Thoracic aorta (tissue), 2 donors: ENCODE results near the gene APOD. TPM values are rescaled to one million over a fixed set of nuclear protein-coding genes. Genes with fewer than 3 reads are reported as not detected.

Experiments
- ATAC-seq: fragments of 150-250 bp; one replicate; pipeline ENCODE4 v1.8.0; 2017; ENCODE audit warnings: low read depth; ENCODE audit not compliant: insufficient number of reproducible peaks, low FRiP score
- DNase-seq: peaks from one replicate; pipeline ENCODE4 v3.0.0-alpha.2; 2020; ENCODE audit warnings: low spot score
- H3K27ac ChIP-seq, 2 donors: fragments of 200-600 bp; sonication (generic); 1 replicate in 1 of 2; 2 replicates in 1 of 2; pipeline ENCODE4 v1.5.1; 2016; ENCODE audit warnings: mild to moderate bottlenecking in 2 of 2, moderate library complexity in 2 of 2
- H3K27me3 ChIP-seq: fragments of 200-600 bp; sonication (generic); replicated peaks from 2 replicates; pipeline ENCODE4 v1.6.0; 2016; ENCODE audit warnings: mild to moderate bottlenecking; ENCODE audit not compliant: insufficient read depth
- H3K36me3 ChIP-seq: fragments of 200-600 bp; sonication (generic); one replicate; pipeline ENCODE4 v1.5.1; 2016
- H3K4me1 ChIP-seq, 2 donors: fragments of 200-600 bp; sonication (generic); 1 replicate in 1 of 2; 2 replicates in 1 of 2; pipeline versions ENCODE4 v1.5.1 to v1.6.0; 2016; ENCODE audit warnings: low read depth in 2 of 2, mild to moderate bottlenecking in 1 of 2; ENCODE audit not compliant: control insufficient read depth in 1 of 2
- H3K4me3 ChIP-seq: fragments of 200-600 bp; sonication (generic); 2 replicates; pipeline ENCODE4 v1.5.1; 2016; ENCODE audit warnings: mild to moderate bottlenecking
- H3K9me3 ChIP-seq: fragments of 200-600 bp; sonication (generic); 2 replicates; pipeline ENCODE4 v1.5.1; 2016
- total RNA-seq, 2 donors: library from RNA; depleted of rRNA; stranded (reverse); fragments of >200 nt; gene quantifications; one replicate each; pipeline versions ENCODE4 v1.1.0 to v1.2.3, GENCODE V29; 2016
- TF ChIP-seq, protein P1 (sequence below): fragments of 200-600 bp; sonication (generic); IDR thresholded peaks from one replicate; pipeline ENCODE4 v1.5.1; 2019; ENCODE audit warnings: antibody characterized with exemption

APOD gene
- total RNA-seq, 2 donors from 2014 or later: 135 to 153 TPM

DNA sequence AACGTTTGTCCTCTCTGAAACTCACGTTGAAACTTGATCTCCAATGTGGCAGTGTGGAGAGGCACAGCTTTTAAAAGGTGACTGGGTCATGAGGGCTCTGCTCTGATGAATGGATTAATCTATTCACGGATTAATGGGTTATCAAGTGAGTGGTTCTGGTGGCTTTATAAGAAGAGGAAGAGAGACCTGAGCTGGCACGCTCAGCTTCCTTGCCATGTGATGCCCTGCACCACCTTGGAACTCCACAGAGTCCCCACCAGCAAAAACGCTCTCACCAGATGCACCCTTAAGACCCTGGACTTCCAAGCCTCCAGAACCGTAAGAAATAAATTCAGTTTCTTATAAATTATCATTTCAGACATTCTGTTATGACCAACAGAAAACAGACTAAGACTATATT lies 43.2 kb downstream of the APOD start:
- no peak for ATAC-seq
- no peak for DNase-seq
- no peak overlapping the region for H3K27ac ChIP-seq
- peaks cover 35 to 52% of the 10 kb centered on the region in 2 donors for H3K4me1 ChIP-seq
- TF ChIP-seq, protein P1, sequence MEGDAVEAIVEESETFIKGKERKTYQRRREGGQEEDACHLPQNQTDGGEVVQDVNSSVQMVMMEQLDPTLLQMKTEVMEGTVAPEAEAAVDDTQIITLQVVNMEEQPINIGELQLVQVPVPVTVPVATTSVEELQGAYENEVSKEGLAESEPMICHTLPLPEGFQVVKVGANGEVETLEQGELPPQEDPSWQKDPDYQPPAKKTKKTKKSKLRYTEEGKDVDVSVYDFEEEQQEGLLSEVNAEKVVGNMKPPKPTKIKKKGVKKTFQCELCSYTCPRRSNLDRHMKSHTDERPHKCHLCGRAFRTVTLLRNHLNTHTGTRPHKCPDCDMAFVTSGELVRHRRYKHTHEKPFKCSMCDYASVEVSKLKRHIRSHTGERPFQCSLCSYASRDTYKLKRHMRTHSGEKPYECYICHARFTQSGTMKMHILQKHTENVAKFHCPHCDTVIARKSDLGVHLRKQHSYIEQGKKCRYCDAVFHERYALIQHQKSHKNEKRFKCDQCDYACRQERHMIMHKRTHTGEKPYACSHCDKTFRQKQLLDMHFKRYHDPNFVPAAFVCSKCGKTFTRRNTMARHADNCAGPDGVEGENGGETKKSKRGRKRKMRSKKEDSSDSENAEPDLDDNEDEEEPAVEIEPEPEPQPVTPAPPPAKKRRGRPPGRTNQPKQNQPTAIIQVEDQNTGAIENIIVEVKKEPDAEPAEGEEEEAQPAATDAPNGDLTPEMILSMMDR: no peak
- H3K9me3 ChIP-seq: no peaks in the 10 kb centered on the region
- H3K27me3 ChIP-seq: no peaks in the 10 kb centered on the region
- no peaks in the 10 kb centered on the region for H3K36me3 ChIP-seq
- peak overlapping the region; percentile 87 for H3K4me3 ChIP-seq

DNA sequence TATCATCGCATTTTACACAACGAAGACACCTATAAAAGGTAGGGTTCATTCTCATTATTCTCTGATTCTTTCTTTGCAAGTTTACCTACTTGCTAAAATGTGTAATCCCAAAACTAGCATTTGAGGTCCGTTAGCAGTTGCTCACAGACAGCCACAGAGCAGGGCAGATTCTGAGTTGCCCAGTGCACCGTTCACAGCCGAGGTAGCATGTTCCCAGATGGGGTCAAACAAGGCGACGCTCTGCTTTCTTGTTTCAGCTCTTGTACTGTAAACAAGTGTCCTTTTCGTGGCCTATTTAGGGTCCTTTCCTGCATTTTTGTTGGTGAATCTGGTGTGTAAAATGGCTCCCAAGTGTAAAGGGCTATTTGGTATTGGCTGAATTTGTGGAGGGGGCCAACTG lies 43.7 kb downstream of the APOD start:
- Histone ChIP-seq H3K4me3 (no peak overlapping the region), H3K4me1 (peaks cover 34 to 47% of the 10 kb centered on the region in 2 donors), H3K27me3 (no peaks in the 10 kb centered on the region), H3K27ac (no peak overlapping the region), H3K9me3 (no peaks in the 10 kb centered on the region), H3K36me3 (no peaks in the 10 kb centered on the region)
- TF ChIP-seq, protein P1: no peak
- ATAC-seq: no peak
- DNase-seq: no peak

DNA sequence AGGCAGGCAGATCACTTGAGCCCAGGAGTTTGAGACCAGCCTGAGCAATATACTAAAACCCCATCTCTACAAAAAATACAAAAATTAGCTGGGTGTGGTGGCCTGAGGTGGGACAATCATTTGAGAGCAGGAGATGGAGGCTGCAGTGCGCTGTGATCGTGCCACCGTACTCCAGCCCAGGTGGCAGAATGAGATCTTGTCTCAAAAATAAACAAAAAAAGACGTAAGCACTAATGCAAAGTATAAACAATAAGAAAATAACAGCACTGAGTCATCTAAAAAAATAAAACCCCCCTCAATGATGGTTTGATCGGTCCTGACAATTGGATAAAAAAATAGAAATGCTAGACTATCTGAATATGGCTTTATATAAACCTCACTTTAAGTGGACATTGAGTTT lies 44.3 kb downstream of the APOD start:
- DNase-seq (no peak), ATAC-seq (no peak)
- Histone ChIP-seq H3K27me3 (no peaks in the 10 kb centered on the region), H3K9me3 (no peaks in the 10 kb centered on the region), H3K4me3 (no peak overlapping the region), H3K27ac (no peak overlapping the region), H3K36me3 (no peaks in the 10 kb centered on the region), H3K4me1 (peaks cover 30 to 42% of the 10 kb centered on the region in 2 donors)
- TF ChIP-seq, protein P1: no peak

DNA sequence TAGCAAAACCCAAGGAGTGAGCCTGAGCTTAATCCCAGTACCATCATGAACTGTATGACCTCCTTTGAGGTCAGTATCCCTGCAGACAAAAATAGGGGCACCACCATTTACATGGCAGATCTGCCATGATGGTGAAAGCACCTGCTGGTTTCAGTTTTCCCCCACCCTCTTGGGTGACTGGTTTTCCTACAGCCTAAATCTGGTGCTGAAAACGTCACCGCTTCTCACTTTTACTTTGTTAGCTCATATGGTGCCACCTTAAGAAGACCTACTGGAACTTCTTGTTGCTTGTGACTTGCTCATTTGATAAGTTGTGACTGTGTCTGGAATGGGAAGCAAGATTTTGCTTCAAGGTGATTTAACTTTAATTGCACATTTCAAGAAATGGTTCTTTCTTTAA lies 45.7 kb downstream of the APOD start:
- Histone ChIP-seq H3K27ac (no peak overlapping the region), H3K27me3 (no peaks in the 10 kb centered on the region), H3K36me3 (no peaks in the 10 kb centered on the region), H3K4me1 (peaks cover 24 to 31% of the 10 kb centered on the region in 2 donors), H3K9me3 (no peaks in the 10 kb centered on the region), H3K4me3 (no peak overlapping the region)
- ATAC-seq (no peak), DNase-seq (no peak)
- TF ChIP-seq, protein P1: no peak

DNA sequence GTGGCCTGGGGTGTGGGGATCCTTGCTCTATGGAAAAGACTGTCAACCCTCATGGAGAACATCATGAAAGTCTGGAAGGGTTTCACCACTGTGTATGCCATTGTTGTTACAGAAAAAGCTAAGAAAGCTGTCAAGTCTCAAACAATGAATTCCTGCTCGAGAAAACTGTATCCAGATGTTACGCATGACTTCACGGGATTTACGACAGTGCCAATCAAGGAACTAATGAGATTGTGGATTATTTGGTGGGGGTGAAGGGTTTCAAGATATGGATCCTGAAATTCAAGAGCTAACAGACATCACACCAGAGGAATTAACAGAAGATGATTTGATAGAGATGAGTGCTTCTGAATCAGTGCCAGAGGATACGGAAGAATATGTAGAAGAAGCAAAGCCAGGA lies 48.4 kb downstream of the APOD start:
- H3K4me3 ChIP-seq: no peak overlapping the region
- DNase-seq (no peak), ATAC-seq (no peak)
- TF ChIP-seq, protein P1: no peak
- H3K36me3 ChIP-seq: no peaks in the 10 kb centered on the region
- no peaks in the 10 kb centered on the region for H3K9me3 ChIP-seq
- H3K4me1 ChIP-seq: peaks cover 12 to 15% of the 10 kb centered on the region in 2 donors
- H3K27ac ChIP-seq: no peak overlapping the region
- no peaks in the 10 kb centered on the region for H3K27me3 ChIP-seq
